Stimulated activated CD8-positive, alpha-beta memory T cell treated with anti-CD3 and anti-CD28 coated beads, Interleukin-7, amount 100 ng/mL, for 48 hours (primary cell): ENCODE data around the gene HOXC10.

Experiments used
- DNase-seq, 2 donors: peaks; one replicate each; pipeline ENCODE4 v3.0.0-alpha.2; 2020; ENCODE audit warnings: low read depth in 1 of 2; ENCODE audit errors: extremely low read depth in 1 of 2

Gene HOXC10

GRCh38 chr12:53950437-53950773, 34.5 kb upstream of the HOXC10 start:
- DNase-seq = no peak

GRCh38 chr12:53950789-53951576, 34.0 kb upstream of the HOXC10 start:
- DNase-seq = no peak

GRCh38 chr12:53951577-53952334, 33.2 kb upstream of the HOXC10 start:
- DNase-seq = no peak

GRCh38 chr12:53952335-53952694, 32.6 kb upstream of the HOXC10 start:
- no peak for DNase-seq

GRCh38 chr12:53952871-53953734, 31.8 kb upstream of the HOXC10 start:
- no peak for DNase-seq

GRCh38 chr12:53953831-53954693, 30.9 kb upstream of the HOXC10 start:
- no peak for DNase-seq

GRCh38 chr12:53954694-53955035, 30.3 kb upstream of the HOXC10 start, which contains the start of gene HOXC12:
Gene HOXC12 (plus strand): TSS chr12:53954903. CDS start chr12:53954930, 27 bp downstream.
- no peak for DNase-seq

GRCh38 chr12:53955036-53955775, 29.7 kb upstream of the HOXC10 start:
- no peak for DNase-seq

GRCh38 chr12:53955776-53956250, 29.1 kb upstream of the HOXC10 start:
- no peak for DNase-seq

- no peak for DNase-seq
These were observed 28.6 kb upstream of the HOXC10 start for GRCh38 chr12:53956251-53956887.

GRCh38 chr12:53956914-53957536, 27.9 kb upstream of the HOXC10 start:
- no peak for DNase-seq

- no peak for DNase-seq
These were observed 26.8 kb upstream of the HOXC10 start for GRCh38 chr12:53958128-53958527.

GRCh38 chr12:53959314-53959713, 25.6 kb upstream of the HOXC10 start:
- DNase-seq = no peak

- DNase-seq = no peak
These were observed 24.5 kb upstream of the HOXC10 start for GRCh38 chr12:53960187-53961024.

- no peak for DNase-seq
These were observed 23.8 kb upstream of the HOXC10 start for GRCh38 chr12:53961025-53961761.

GRCh38 chr12:53963005-53963404, 21.9 kb upstream of the HOXC10 start:
- no peak for DNase-seq
